Nephron progenitor cell (in vitro differentiated cells): ENCODE data around the gene EXOC6B.

ENCODE experiments used
- DNase-seq: peaks from one replicate; pipeline ENCODE4 v3.0.0; 2021
- H3K27ac Mint-ChIP-seq: 2 replicates; pipeline ENCODE4 v1.8.0; 2021; ENCODE audit warnings: mild to moderate bottlenecking, moderate library complexity, mixed read lengths
- H3K27me3 Mint-ChIP-seq: 2 replicates; pipeline ENCODE4 v1.8.0; 2021; ENCODE audit warnings: mild to moderate bottlenecking, low read depth, mixed read lengths; ENCODE audit not compliant: poor library complexity
- H3K36me3 Mint-ChIP-seq: 2 replicates; pipeline ENCODE4 v1.8.0; 2021; ENCODE audit warnings: low read depth, mixed read lengths
- H3K4me1 Mint-ChIP-seq: 2 replicates; pipeline ENCODE4 v1.8.0; 2021; ENCODE audit warnings: mixed read lengths
- H3K4me3 Mint-ChIP-seq: 2 replicates; pipeline ENCODE4 v1.8.0; 2021; ENCODE audit warnings: mild to moderate bottlenecking, moderate library complexity, mixed read lengths
- H3K9me3 Mint-ChIP-seq: 2 replicates; pipeline ENCODE4 v1.8.0; 2021; ENCODE audit warnings: mild to moderate bottlenecking, moderate library complexity, mixed read lengths
- CTCF ChIP-seq: fragments of 200-600 bp; sonication (generic); IDR thresholded peaks from 2 replicates; pipeline ENCODE4 v1.5.0; 2021; ENCODE audit warnings: antibody characterized with exemption

EXOC6B gene

DNA sequence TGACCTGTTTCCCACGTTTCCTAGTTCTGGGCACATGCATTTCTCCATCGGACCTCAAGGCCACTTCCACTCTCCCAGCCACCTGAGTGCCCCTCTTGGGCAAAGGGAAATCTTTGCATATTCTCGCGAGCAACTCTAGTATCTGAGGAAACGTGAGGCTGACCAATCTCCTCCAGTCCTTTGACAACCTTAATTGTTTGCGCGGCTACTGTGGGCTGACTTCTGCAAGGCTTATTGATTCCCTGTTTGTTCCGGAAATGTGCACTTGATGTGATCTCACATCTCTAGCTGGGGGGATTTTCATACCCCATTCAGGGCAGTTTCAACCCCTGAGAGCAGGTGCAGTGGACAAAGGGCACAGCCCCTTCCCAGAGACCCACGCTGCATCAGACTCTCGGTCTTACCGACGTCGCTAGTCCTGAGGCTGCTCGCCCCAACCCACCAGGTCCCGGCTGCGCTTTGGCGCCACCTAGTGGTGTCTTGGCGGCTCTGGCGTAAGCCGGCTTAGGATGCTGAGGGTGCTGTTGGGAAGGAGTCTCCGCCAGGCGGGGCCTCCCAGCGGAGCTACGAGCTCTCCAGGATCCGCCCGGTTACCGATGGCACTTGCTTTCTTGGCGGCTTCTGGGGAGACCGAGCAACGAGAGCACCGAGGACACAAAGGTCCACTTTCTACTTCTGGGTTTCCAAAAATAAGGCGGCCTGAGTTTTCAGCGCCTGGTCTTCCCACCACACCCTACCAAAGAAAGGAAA is 36.6 kb upstream of the EXOC6B start:
- TF ChIP-seq CTCF, result peak; percentile 98
- Mint-ChIP-seq H3K9me3 (no peaks in the 10 kb centered on the region), H3K36me3 (no peaks in the 10 kb centered on the region), H3K27ac (no peak overlapping the region), H3K4me1 (peaks cover 6% of the 10 kb centered on the region), H3K27me3 (peaks cover 65% of the 10 kb centered on the region), H3K4me3 (peak overlapping the region; percentile 76)
- DNase-seq, result peak; percentile 95

GRCh38 chr2:72859831-72860262 is 34.0 kb upstream of the EXOC6B start:
- peaks cover 17% of the 10 kb centered on the region for H3K4me1 Mint-ChIP-seq
- H3K9me3 Mint-ChIP-seq, result no peaks in the 10 kb centered on the region
- peaks cover 56% of the 10 kb centered on the region for H3K27me3 Mint-ChIP-seq
- H3K36me3 Mint-ChIP-seq, result no peaks in the 10 kb centered on the region
- DNase-seq, result peak; percentile 60
- peak; percentile 63 for TF ChIP-seq CTCF
- no peak overlapping the region for H3K4me3 Mint-ChIP-seq
- no peak overlapping the region for H3K27ac Mint-ChIP-seq

DNA sequence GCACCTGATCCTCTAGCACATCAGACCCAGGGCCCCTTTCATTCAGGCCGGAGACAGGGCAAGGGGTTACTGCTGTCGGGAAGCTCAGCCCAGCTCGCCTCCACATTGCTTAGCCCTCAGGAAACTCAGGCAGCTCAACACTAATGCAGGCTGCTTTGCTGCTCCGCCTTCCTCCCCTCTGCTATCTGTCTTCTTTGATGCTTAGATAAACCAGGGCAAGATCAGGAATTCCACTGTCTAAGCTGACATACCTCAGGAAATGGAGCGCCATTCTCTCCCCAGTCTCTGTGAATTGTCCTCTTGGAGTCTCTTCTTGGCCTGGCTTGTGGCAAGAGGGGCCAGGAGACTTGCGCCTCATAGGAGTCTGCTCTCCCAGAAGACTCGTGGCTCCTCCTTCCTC is 25.5 kb upstream of the EXOC6B start:
- no peak for DNase-seq
- H3K27ac Mint-ChIP-seq, result no peak overlapping the region
- H3K27me3 Mint-ChIP-seq, result peaks cover 9% of the 10 kb centered on the region
- no peaks in the 10 kb centered on the region for H3K9me3 Mint-ChIP-seq
- H3K4me3 Mint-ChIP-seq, result no peak overlapping the region
- TF ChIP-seq CTCF, result no peak
- H3K36me3 Mint-ChIP-seq, result no peaks in the 10 kb centered on the region
- peaks cover 1% of the 10 kb centered on the region for H3K4me1 Mint-ChIP-seq

DNA sequence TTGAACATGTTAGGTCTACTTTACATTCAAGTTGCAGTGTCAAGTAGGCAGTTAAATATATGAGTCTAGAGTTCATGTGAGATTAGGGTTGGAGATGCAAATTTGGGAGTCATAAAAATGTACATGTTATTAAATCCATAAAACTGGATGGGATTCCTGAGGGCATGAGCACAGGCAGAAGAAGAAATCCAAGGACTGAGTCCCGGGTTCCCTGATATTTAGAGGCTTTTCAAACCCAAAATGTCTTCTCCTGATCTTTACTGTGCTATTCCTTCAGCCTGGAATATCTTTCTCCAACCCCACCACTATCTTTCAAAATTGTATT is 23.3 kb upstream of the EXOC6B start:
- Mint-ChIP-seq H3K9me3 (no peaks in the 10 kb centered on the region), H3K4me3 (no peak overlapping the region), H3K36me3 (no peaks in the 10 kb centered on the region), H3K4me1 (no peaks in the 10 kb centered on the region), H3K27ac (no peak overlapping the region), H3K27me3 (peaks cover 2% of the 10 kb centered on the region)
- no peak for TF ChIP-seq CTCF
- no peak for DNase-seq

- no peak overlapping the region for H3K4me3 Mint-ChIP-seq
- H3K27ac Mint-ChIP-seq, result no peak overlapping the region
- no peaks in the 10 kb centered on the region for H3K9me3 Mint-ChIP-seq
- no peaks in the 10 kb centered on the region for H3K36me3 Mint-ChIP-seq
- no peak for TF ChIP-seq CTCF
- DNase-seq, result no peak
- peaks cover 2% of the 10 kb centered on the region for H3K27me3 Mint-ChIP-seq
- H3K4me1 Mint-ChIP-seq, result no peaks in the 10 kb centered on the region
Measured at GRCh38 chr2:72848436-72849137, 22.8 kb upstream of the EXOC6B start.
